K562 (cell line): ENCODE results near the gene CCDC85B. TPM values are rescaled to one million over a fixed set of nuclear protein-coding genes. Genes with fewer than 3 reads are reported as not detected.

Source experiments
- ARID2 ChIP-seq: fragments of 450-650 bp; IDR thresholded peaks from 2 replicates; pipeline ENCODE4 v1.6.1; 2017; ENCODE audit warnings: antibody characterized with exemption, mild to moderate bottlenecking
- EHMT2 ChIP-seq: fragments of 450-650 bp; IDR thresholded peaks from 2 replicates; pipeline ENCODE4 v1.6.1; 2018; ENCODE audit warnings: antibody characterized with exemption
- FOXJ3 ChIP-seq: sonication (generic); formaldehyde crosslinking; IDR thresholded peaks from 2 replicates; pipeline ENCODE4 v1.4.0; 2020; ENCODE audit warnings: mild to moderate bottlenecking, missing genetic modification reagents
- MCM3 ChIP-seq: fragments of 450-650 bp; IDR thresholded peaks from 2 replicates; pipeline ENCODE4 v1.6.1; 2016
- OTX1 ChIP-seq: fragments of 450-650 bp; formaldehyde crosslinking; IDR thresholded peaks from 2 replicates; pipeline ENCODE4 v1.4.0; 2022; ENCODE audit warnings: mild to moderate bottlenecking
- STAT5A ChIP-seq: IDR thresholded peaks from 2 replicates; pipeline ENCODE4 v1.6.1; 2012; ENCODE audit warnings: low read length, inconsistent platforms, borderline replicate concordance
- U2AF1 ChIP-seq: fragments of 200-400 bp; formaldehyde crosslinking; optimal IDR thresholded peaks from 2 replicates; pipeline ENCODE3; 2017; ENCODE audit warnings: mild to moderate bottlenecking, low read depth, low read length, moderate library complexity
- YBX1 ChIP-seq: fragments of 450-650 bp; IDR thresholded peaks from 2 replicates; pipeline ENCODE4 v1.7.1; 2016; ENCODE audit warnings: mild to moderate bottlenecking
- ZNF134 ChIP-seq: fragments of 250-450 bp; sonication (Bioruptor Pico); conservative IDR thresholded peaks from 2 replicates; pipeline ENCODE4 v1.4.0; 2020
- ZNF347 ChIP-seq: fragments of 450-650 bp; formaldehyde crosslinking; IDR thresholded peaks from 2 replicates; pipeline ENCODE4 v1.4.0; 2020; ENCODE audit warnings: low read depth, mild to moderate bottlenecking, moderate library complexity
- ZNF408 ChIP-seq: fragments of 250-450 bp; sonication (Bioruptor Pico); IDR thresholded peaks from 2 replicates; pipeline ENCODE4 v1.4.0; 2020; ENCODE audit warnings: low read depth, mild to moderate bottlenecking, moderate library complexity
- ZNF695 ChIP-seq: fragments of 450-650 bp; formaldehyde crosslinking; IDR thresholded peaks from 2 replicates; pipeline ENCODE4 v1.4.0; 2020; ENCODE audit warnings: mild to moderate bottlenecking, moderate library complexity
- ZNF785 ChIP-seq: fragments of 250-450 bp; sonication (Bioruptor Pico); IDR thresholded peaks from 2 replicates; pipeline ENCODE4 v1.4.0; 2020; ENCODE audit warnings: mild to moderate bottlenecking
- polyA plus RNA-seq, 8 experiments: library from polyadenylated mRNA; depleted of rRNA in 4 of 8; stranded (reverse) in 5 of 8; unstranded in 3 of 8; fragments of >200 nt; fragmentation: Nextera tagmentation in 2 of 8; fragmentation: Illumina TruSeq in 1 of 8; extraction: Ambion mirVana in 2 of 8; extraction: Trizol in 1 of 8; gene quantifications; 2 replicates each; pipeline versions ENCODE4 v1.2.1 to v1.2.3, GENCODE V29; 2011 to 2014; ENCODE audit warnings: inconsistent platforms in 1 of 8, missing spikeins in 1 of 8
- total RNA-seq, 7 experiments: library from RNA; depleted of rRNA in 6 of 7; stranded (reverse); fragments of >200 nt in 6 of 7; fragmentation: Illumina TruSeq in 2 of 7; extraction: Trizol in 2 of 7; gene quantifications; 2 replicates each; pipeline versions ENCODE4 v1.2.1 to v1.2.3, GENCODE V29; 2011 to 2021; ENCODE audit warnings: low replicate concordance in 1 of 7
- TF ChIP-seq, protein P1 (sequence below), 2 experiments: IDR thresholded peaks; 2 replicates each; pipeline ENCODE4 v1.6.1; 2011; ENCODE audit warnings: borderline replicate concordance in 1 of 2, control low read depth in 1 of 2, low read depth in 1 of 2, low read length in 1 of 2, mild to moderate bottlenecking in 1 of 2, mixed read lengths in 1 of 2, moderate library complexity in 1 of 2; ENCODE audit not compliant: insufficient read depth in 1 of 2, insufficient read length in 1 of 2, poor library complexity in 1 of 2, severe bottlenecking in 1 of 2; ENCODE audit errors: extremely low read depth in 1 of 2
- TF ChIP-seq, protein P2 (sequence below): fragments of 200-600 bp; sonication (generic); IDR thresholded peaks from one replicate; pipeline ENCODE4 v1.6.1; 2012; ENCODE audit warnings: mild to moderate bottlenecking, low read depth, low read length, inconsistent platforms
- TF ChIP-seq, protein P3 (sequence below): fragments of 450-650 bp; formaldehyde crosslinking; IDR thresholded peaks from 2 replicates; pipeline ENCODE4 v1.4.0; 2020; ENCODE audit warnings: mild to moderate bottlenecking, moderate library complexity

The CCDC85B gene
- total and polyA plus RNA-seq, 9 of the 15 experiments (the other 6 are each of a cell fraction or from before 2014, with no cell fraction given): 0.14 to 138 (median 6.2) TPM

DNA sequence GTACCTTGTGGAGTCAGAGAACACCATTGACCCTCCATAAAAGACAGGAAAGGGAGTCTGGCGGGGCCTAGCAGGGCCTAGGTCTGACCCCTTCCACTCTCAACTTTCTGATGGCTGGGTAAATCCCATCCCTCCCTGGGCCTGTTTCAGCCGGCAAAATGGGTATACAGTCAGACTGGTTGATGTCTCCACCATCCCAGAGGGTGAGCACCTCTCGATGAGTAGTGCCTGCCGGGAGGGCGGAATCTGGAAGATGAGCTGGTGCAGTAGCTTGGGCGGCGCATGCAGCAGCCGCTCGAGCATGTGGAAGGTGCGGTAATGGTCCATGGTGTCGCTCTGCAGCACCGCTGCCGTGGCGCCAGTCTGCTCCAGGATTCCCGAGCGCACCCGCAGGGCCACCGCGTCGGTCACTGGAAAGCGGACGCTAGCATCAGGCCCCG is 2.7 kb upstream of the CCDC85B start (continued):
- TF ChIP-seq, protein P1, sequence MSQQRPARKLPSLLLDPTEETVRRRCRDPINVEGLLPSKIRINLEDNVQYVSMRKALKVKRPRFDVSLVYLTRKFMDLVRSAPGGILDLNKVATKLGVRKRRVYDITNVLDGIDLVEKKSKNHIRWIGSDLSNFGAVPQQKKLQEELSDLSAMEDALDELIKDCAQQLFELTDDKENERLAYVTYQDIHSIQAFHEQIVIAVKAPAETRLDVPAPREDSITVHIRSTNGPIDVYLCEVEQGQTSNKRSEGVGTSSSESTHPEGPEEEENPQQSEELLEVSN (IDR thresholded peaks at IDR 0.05; ENCODE audit: borderline replicate concordance in 1 of 2, extremely low read depth in 1 of 2, insufficient read depth in 1 of 2, insufficient read length in 1 of 2, low read depth in 1 of 2, low read length in 1 of 2, poor library complexity in 1 of 2, severe bottlenecking in 1 of 2): peak in 1 of 2 experiments; percentile 51
- TF ChIP-seq MCM3: no peak
- no peak for TF ChIP-seq ZNF134 (CRISPR knock-in tag)
- no peak for TF ChIP-seq FOXJ3 (CRISPR knock-in tag)
- TF ChIP-seq OTX1: no peak
- TF ChIP-seq ZNF785 (CRISPR knock-in tag): no peak
- TF ChIP-seq, protein P2, sequence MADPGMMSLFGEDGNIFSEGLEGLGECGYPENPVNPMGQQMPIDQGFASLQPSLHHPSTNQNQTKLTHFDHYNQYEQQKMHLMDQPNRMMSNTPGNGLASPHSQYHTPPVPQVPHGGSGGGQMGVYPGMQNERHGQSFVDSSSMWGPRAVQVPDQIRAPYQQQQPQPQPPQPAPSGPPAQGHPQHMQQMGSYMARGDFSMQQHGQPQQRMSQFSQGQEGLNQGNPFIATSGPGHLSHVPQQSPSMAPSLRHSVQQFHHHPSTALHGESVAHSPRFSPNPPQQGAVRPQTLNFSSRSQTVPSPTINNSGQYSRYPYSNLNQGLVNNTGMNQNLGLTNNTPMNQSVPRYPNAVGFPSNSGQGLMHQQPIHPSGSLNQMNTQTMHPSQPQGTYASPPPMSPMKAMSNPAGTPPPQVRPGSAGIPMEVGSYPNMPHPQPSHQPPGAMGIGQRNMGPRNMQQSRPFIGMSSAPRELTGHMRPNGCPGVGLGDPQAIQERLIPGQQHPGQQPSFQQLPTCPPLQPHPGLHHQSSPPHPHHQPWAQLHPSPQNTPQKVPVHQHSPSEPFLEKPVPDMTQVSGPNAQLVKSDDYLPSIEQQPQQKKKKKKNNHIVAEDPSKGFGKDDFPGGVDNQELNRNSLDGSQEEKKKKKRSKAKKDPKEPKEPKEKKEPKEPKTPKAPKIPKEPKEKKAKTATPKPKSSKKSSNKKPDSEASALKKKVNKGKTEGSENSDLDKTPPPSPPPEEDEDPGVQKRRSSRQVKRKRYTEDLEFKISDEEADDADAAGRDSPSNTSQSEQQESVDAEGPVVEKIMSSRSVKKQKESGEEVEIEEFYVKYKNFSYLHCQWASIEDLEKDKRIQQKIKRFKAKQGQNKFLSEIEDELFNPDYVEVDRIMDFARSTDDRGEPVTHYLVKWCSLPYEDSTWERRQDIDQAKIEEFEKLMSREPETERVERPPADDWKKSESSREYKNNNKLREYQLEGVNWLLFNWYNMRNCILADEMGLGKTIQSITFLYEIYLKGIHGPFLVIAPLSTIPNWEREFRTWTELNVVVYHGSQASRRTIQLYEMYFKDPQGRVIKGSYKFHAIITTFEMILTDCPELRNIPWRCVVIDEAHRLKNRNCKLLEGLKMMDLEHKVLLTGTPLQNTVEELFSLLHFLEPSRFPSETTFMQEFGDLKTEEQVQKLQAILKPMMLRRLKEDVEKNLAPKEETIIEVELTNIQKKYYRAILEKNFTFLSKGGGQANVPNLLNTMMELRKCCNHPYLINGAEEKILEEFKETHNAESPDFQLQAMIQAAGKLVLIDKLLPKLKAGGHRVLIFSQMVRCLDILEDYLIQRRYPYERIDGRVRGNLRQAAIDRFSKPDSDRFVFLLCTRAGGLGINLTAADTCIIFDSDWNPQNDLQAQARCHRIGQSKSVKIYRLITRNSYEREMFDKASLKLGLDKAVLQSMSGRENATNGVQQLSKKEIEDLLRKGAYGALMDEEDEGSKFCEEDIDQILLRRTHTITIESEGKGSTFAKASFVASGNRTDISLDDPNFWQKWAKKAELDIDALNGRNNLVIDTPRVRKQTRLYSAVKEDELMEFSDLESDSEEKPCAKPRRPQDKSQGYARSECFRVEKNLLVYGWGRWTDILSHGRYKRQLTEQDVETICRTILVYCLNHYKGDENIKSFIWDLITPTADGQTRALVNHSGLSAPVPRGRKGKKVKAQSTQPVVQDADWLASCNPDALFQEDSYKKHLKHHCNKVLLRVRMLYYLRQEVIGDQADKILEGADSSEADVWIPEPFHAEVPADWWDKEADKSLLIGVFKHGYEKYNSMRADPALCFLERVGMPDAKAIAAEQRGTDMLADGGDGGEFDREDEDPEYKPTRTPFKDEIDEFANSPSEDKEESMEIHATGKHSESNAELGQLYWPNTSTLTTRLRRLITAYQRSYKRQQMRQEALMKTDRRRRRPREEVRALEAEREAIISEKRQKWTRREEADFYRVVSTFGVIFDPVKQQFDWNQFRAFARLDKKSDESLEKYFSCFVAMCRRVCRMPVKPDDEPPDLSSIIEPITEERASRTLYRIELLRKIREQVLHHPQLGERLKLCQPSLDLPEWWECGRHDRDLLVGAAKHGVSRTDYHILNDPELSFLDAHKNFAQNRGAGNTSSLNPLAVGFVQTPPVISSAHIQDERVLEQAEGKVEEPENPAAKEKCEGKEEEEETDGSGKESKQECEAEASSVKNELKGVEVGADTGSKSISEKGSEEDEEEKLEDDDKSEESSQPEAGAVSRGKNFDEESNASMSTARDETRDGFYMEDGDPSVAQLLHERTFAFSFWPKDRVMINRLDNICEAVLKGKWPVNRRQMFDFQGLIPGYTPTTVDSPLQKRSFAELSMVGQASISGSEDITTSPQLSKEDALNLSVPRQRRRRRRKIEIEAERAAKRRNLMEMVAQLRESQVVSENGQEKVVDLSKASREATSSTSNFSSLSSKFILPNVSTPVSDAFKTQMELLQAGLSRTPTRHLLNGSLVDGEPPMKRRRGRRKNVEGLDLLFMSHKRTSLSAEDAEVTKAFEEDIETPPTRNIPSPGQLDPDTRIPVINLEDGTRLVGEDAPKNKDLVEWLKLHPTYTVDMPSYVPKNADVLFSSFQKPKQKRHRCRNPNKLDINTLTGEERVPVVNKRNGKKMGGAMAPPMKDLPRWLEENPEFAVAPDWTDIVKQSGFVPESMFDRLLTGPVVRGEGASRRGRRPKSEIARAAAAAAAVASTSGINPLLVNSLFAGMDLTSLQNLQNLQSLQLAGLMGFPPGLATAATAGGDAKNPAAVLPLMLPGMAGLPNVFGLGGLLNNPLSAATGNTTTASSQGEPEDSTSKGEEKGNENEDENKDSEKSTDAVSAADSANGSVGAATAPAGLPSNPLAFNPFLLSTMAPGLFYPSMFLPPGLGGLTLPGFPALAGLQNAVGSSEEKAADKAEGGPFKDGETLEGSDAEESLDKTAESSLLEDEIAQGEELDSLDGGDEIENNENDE: no peak
- no peak for TF ChIP-seq YBX1
- TF ChIP-seq ARID2: no peak
- TF ChIP-seq, protein P3, sequence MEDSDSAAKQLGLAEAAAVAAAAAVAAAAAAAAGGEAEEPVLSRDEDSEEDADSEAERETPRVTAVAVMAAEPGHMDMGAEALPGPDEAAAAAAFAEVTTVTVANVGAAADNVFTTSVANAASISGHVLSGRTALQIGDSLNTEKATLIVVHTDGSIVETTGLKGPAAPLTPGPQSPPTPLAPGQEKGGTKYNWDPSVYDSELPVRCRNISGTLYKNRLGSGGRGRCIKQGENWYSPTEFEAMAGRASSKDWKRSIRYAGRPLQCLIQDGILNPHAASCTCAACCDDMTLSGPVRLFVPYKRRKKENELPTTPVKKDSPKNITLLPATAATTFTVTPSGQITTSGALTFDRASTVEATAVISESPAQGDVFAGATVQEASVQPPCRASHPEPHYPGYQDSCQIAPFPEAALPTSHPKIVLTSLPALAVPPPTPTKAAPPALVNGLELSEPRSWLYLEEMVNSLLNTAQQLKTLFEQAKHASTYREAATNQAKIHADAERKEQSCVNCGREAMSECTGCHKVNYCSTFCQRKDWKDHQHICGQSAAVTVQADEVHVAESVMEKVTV (CRISPR knock-in tag): no peak
- TF ChIP-seq U2AF1: no peak
- TF ChIP-seq STAT5A: no peak
- no peak for TF ChIP-seq ZNF347 (CRISPR knock-in tag)
- no peak for TF ChIP-seq ZNF408 (CRISPR knock-in tag)
- TF ChIP-seq ZNF695 (CRISPR knock-in tag): no peak
- TF ChIP-seq EHMT2: no peak
